KBM-7 (cell line): ENCODE measurements around the gene C6orf89.

Source experiments
- DNase-seq: peaks from one replicate; pipeline ENCODE4 v3.0.0-alpha.2; 2015
- in situ Hi-C: fragments of 300-500 bp; cut with MboI; formaldehyde crosslinking; loops from 2 replicates; pipeline ENCODE4 v1.14.3; 2020; ENCODE audit warnings: low sequenced_read_pairs, low pct_unique_long_range_greater_than_20kb, mixed read lengths

The C6orf89 gene

GRCh38 chr6:36975231-36976006, 89.7 kb downstream of the C6orf89 start:
- in situ Hi-C loops = no loop called here
- DNase-seq = no peak

DNA sequence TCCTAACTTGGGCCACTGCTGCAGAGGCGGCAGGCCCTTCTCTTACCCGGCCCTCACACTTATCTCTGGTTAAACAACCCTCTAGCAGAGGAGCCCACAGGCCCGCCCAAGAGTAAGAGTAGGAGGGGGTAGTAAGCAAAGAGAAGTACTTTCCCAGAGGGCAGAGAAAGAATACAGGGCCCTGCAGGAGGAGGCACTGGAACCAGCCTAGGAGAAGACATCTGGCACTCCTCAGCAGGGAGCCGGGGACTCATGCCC, 90.2 kb downstream of the C6orf89 start:
- in situ Hi-C loops = no loop called here
- DNase-seq = no peak

GRCh38 chr6:36976509-36976908, 90.8 kb downstream of the C6orf89 start:
- in situ Hi-C loops = no loop called here
- no peak for DNase-seq

DNA sequence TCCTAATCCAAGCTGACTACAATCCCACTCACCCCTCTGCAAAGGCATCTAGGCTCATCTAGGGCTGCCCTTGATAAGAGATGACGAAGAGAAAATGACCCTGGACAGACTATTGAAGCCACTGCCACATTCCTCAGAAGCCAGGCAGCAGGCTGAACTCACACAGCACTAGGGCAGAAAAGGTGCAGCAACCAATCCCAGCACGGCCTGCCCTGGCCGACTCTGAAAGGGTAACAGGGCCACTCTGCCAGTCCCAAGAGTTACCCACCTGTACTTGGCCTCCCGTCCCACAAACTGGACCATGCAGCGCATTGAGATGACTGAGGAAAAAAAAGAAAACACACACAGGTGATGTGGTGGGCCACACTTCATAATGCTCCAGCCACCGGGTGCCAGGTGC, 91.2 kb downstream of the C6orf89 start:
- in situ Hi-C loops = no loop called here
- DNase-seq = no peak

- DNase-seq = no peak
- in situ Hi-C loops = no loop called here
Observed at GRCh38 chr6:36977470-36977941, 91.8 kb downstream of the C6orf89 start.
